Activated T-cell treated with anti-CD3 and anti-CD28 coated beads, Interleukin-2, amount 50 U/mL, for 72 hours (primary cell): ENCODE data around the gene TNS3. TPM values are rescaled to one million over a fixed set of nuclear protein-coding genes. Genes with fewer than 3 reads are reported as not detected.

Source experiments
- ATAC-seq, 2 donors: fragments of 150-1000 bp; cut with Tn5 transposase; replicated peaks in 1 of 2; 2 replicates each; pipeline ENCODE4 v1.10.0; 2021; ENCODE audit warnings: moderate library complexity in 2 of 2, mild to moderate bottlenecking in 1 of 2
- DNase-seq, 2 donors: peaks; one replicate each; pipeline ENCODE4 v3.0.0; 2021 to 2022; ENCODE audit warnings: mixed read lengths in 1 of 2
- H3K27ac Mint-ChIP-seq: one replicate; pipeline ENCODE4 v1.8.0; 2022; ENCODE audit warnings: mild to moderate bottlenecking, moderate library complexity, mixed read lengths
- H3K27me3 Mint-ChIP-seq: one replicate; pipeline ENCODE4 v1.8.0; 2022; ENCODE audit warnings: low read depth, mixed read lengths
- H3K36me3 Mint-ChIP-seq, 2 donors: one replicate each; pipeline ENCODE4 v1.8.0; 2022; ENCODE audit warnings: mixed read lengths in 2 of 2, mild to moderate bottlenecking in 1 of 2; ENCODE audit not compliant: insufficient read depth in 2 of 2
- H3K4me1 Mint-ChIP-seq: one replicate; pipeline ENCODE4 v1.8.0; 2022; ENCODE audit warnings: low read depth, mixed read lengths
- H3K4me3 Mint-ChIP-seq, 2 donors: one replicate each; pipeline ENCODE4 v1.8.0; 2022; ENCODE audit warnings: mild to moderate bottlenecking in 2 of 2, mixed read lengths in 2 of 2, moderate library complexity in 2 of 2
- H3K9me3 Mint-ChIP-seq, 2 donors: one replicate each; pipeline ENCODE4 v1.8.0; 2022; ENCODE audit warnings: mixed read lengths in 2 of 2
- total RNA-seq, 2 donors: library from RNA; stranded (reverse); gene quantifications; one replicate each; pipeline ENCODE4 v1.2.3, GENCODE V29; 2022

TNS3 gene
- total RNA-seq, 2 donors from 2014 or later, result 0.29 to 1.2 TPM

DNA sequence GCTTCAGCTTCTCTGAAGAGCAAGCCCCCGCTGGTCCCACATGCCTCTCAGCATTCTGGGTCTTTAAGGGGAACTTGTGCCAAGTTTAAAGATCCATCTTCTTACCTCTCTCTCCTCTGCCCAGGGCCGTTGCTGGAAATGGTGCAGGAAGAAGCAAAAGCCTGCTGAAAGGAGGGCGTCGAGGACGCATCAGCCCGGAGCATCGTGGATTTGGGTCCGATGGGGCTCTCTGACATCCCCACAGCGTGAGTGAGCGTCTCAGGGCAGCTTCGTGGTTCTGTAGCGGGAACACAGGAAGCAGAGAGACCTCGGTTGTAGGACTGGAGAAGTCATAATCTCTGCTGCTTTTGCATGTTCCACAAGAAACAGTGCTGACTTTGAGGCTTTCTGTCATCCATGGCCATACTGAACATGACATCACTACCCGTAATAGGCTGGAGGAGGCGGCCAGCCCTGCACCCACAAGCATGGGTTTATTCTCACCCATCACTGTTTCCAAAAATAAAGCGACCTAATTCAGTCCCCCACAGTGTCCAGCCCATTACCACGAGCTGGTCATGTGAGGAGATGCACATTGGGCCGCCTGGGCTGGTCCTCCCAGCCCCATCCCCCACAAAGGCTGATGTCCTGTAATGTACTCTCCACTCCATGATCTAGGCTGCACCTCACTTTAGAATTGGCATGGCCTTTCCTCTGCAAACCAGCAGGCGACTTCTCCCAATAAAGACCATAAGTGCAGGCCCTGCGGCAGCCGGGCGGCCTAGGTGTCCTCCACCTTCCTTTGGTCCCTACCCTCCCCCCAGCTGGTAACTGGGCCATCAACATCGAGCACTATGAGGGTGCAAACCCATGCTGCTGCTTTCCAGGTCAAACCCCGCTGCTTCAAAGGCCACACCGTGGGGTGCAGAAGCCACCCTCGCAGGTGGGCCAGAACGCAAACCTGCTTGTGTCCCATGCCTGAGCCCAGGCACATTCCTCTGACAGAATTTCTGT, 276.9 kb downstream of the TNS3 start:
- peaks cover 5% of the 10 kb centered on the region in 2 donors for H3K9me3 Mint-ChIP-seq
- peaks cover 9% of the 10 kb centered on the region for H3K27me3 Mint-ChIP-seq
- H3K4me3 Mint-ChIP-seq, result no peak overlapping the region
- peaks cover 6 to 9% of the 10 kb centered on the region in 2 donors for H3K36me3 Mint-ChIP-seq
- DNase-seq (no peak), ATAC-seq (no peak)
- H3K27ac Mint-ChIP-seq, result peak overlapping the region; percentile 33
- peaks cover 6% of the 10 kb centered on the region for H3K4me1 Mint-ChIP-seq

DNA sequence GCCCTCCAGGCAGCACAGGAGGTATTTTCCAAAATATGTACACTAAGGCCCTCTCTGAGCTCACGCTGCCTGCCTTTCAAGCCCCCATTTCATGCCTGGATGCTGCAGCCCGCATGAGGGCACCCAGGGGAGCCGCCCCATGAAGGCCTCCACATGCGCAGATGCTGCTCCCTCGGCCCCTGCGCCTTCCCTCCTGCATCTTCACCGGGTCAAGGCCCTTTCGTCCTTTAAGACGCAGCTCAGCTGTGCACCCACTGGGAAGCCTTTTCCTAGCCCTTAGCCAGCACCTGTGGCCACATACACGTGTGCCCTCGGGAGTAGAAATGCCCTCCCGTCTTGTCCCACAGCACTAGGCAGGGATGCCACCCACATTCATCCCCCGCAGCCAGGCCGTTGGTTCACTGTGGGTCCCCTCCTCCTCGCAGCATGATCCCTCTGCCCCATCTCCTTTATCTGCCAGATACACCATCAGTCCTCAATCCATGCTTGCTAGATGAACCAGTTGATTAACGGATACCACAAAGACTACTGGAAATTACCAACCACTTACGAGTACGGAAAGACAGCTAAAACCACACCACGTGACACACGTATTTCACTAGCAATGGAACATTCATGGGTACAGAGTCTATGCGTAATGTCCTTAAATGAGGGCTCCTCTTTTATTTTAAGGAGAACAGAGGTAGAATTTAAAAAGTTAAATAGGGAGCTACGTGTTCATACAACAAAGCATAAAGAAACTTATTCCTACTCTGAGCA, 278.0 kb downstream of the TNS3 start:
- Mint-ChIP-seq H3K27ac (no peak overlapping the region), H3K9me3 (peaks cover 3 to 4% of the 10 kb centered on the region in 2 donors), H3K27me3 (peaks cover 7% of the 10 kb centered on the region), H3K36me3 (peaks cover 3 to 5% of the 10 kb centered on the region in 2 donors), H3K4me1 (no peaks in the 10 kb centered on the region), H3K4me3 (no peak overlapping the region)
- DNase-seq (no peak), ATAC-seq (peak in 1 of 2 donors; percentile 54)

DNA sequence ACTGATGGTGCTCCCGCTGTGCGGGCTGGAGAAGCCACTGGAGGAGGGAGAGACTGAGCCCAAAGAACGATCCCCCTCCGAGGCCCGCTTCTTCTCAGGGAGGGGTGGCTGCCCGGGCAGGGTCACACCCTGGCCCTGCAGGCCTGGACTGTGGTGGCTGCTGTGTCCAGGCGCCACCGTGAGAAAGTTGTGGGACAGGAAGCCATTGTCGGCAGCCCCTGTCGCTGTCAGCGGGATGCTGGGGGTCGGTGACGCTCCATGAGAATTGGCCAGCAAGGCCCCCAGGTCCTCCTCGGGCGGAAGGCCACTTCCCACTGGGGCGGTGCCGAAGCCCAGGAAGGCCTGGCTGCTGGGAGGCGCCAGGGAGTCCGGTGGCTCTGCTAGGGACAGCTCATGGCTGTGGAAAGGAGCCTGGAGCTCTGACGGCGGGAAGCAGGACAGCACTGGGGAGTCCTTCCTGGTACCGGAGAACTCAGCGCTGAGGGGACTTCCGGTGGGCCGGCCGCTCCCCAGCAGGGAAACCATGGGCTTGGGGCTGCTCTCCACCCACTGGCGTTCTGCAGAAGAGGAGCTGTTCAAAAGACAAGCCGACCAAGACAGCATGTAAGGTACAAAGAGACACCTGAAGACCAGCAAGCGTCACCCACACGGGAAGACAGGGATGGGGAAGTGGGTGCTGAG, 278.8 kb downstream of the TNS3 start:
- no peaks in the 10 kb centered on the region for H3K4me1 Mint-ChIP-seq
- H3K4me3 Mint-ChIP-seq, result no peak overlapping the region
- no peaks in the 10 kb centered on the region for H3K36me3 Mint-ChIP-seq
- no peaks in the 10 kb centered on the region for H3K9me3 Mint-ChIP-seq
- H3K27ac Mint-ChIP-seq, result no peak overlapping the region
- ATAC-seq (no peak), DNase-seq (no peak)
- H3K27me3 Mint-ChIP-seq, result no peaks in the 10 kb centered on the region

DNA sequence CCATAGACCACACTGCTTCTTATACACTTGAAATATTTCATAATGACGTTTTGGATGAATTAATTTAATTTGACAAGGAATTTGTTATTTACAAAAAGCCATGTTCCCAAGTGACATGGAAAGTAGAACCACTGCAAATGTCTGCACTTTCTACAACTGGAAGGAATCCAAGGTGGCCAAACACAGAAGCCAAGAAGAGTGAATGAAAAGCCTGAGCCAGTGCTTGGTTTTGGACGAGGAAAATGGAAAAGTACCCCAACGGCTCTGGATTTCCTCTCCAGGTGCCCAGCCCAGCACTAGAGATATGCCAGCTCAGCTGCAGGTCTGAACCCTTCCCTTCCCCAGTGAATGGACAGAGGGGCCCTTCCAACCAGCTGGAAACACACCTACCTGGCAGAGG, 279.4 kb downstream of the TNS3 start:
- H3K27ac Mint-ChIP-seq, result no peak overlapping the region
- DNase-seq, result no peak
- ATAC-seq, result no peak
- no peaks in the 10 kb centered on the region for H3K36me3 Mint-ChIP-seq
- H3K27me3 Mint-ChIP-seq, result no peaks in the 10 kb centered on the region
- H3K9me3 Mint-ChIP-seq, result no peaks in the 10 kb centered on the region
- H3K4me1 Mint-ChIP-seq, result no peaks in the 10 kb centered on the region
- no peak overlapping the region for H3K4me3 Mint-ChIP-seq

DNA sequence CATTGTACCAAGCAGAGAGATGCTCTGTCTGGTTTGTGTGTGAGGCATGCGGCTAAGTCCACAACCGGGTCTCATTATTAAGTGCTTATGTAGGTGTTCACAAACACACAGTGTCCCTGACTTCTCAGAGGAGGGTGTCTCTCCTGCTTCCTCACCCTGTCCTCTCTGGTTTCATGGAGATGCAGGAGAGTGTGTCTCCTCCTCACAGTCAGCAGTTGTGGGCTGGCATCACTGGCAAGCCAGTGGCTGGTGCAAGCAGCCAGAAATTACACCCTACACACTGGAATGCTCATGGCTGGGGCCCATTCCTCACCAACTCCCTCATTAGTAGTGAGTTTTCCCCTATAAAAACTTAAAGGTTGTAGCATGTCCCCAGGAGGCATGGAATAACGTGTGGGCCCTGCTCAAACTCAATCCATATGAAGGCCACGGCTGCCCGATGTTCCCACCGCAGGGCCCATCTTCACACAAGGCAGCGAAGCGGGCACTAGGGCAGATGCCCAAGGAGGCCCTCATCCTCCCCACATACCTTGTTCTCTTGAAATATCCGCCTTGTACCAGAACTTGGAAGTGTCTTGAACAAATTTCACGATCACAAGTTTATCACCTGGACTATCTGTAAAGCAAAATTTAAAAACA, 280.1 kb downstream of the TNS3 start:
- ATAC-seq (no peak), DNase-seq (no peak)
- Mint-ChIP-seq H3K4me1 (no peaks in the 10 kb centered on the region), H3K27ac (no peak overlapping the region), H3K27me3 (no peaks in the 10 kb centered on the region), H3K36me3 (no peaks in the 10 kb centered on the region), H3K4me3 (no peak overlapping the region), H3K9me3 (no peaks in the 10 kb centered on the region)

DNA sequence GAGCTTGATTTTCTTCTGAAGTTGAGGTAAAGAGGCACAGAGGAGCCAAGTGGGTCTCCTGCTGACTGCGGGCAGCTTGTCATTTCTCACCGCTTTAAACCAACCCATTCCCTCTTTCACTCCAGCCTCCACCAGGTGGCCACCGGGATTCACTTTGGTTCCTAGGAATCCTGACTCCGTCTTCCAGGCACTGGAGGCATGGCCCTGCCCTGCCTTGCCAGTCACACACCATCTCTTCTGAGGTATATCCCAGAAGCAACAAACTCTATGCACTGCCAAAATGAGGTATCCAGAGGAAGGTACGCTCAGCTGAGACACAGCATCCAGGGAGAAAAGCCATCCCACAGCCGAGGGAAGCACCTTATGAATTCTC, 280.8 kb downstream of the TNS3 start:
- Mint-ChIP-seq H3K27me3 (no peaks in the 10 kb centered on the region), H3K4me1 (no peaks in the 10 kb centered on the region), H3K27ac (no peak overlapping the region), H3K9me3 (no peaks in the 10 kb centered on the region), H3K4me3 (no peak overlapping the region), H3K36me3 (no peaks in the 10 kb centered on the region)
- DNase-seq (no peak), ATAC-seq (no peak)

DNA sequence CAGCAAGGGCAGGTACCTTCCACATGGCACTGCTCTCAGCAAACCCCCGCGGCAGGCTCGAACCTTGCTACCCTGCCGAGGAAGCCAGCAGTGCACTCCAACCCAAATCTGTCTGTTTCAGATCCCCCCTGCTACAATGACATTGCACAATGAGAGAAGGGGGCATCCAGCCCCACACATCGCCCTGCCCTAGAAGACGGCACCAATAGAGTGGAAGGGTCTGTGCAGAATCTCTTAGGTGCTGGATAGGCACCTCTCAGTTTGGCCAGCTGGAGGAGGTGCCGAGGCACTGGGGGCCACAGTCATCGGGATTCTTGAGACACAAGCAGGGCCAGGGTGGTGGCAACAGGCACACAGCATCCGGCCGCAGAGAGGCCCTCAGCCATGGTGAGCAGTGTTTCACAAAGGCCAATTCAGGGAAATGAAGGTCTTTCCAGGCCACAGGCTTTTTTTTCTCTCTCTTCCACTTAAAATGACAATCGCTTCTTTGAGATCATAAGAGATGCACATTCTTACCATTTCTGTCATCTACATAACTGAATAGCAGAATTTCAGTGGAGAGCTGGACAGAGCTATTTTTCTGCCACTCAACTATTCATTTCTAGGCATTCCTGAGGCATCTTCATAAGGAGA, 281.3 kb downstream of the TNS3 start:
- ATAC-seq (no peak), DNase-seq (no peak)
- H3K4me3 Mint-ChIP-seq, result no peak overlapping the region
- no peaks in the 10 kb centered on the region for H3K9me3 Mint-ChIP-seq
- no peak overlapping the region for H3K27ac Mint-ChIP-seq
- no peaks in the 10 kb centered on the region for H3K4me1 Mint-ChIP-seq
- H3K27me3 Mint-ChIP-seq, result no peaks in the 10 kb centered on the region
- H3K36me3 Mint-ChIP-seq, result no peaks in the 10 kb centered on the region

DNA sequence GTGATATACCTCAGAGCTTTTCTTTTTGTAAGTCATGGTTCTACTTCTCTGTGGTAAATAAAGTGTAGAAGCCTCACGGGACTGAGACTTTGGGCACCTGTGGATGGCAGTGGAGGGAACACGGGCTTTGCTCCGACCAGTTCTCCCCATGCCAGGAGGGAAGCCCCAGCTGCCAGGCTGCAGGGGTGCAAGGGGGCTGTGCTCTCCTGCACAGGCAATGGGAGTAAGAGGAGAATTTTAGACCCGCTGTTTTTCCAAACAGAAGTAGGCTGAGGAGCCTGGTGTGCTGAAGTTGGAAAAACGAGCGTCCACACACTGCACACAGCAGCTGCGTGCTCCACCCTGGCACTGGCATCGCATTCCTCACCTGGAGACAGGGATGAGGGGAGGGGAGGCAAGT, 282.4 kb downstream of the TNS3 start:
- H3K27ac Mint-ChIP-seq, result no peak overlapping the region
- no peak for ATAC-seq
- H3K9me3 Mint-ChIP-seq, result no peaks in the 10 kb centered on the region
- H3K36me3 Mint-ChIP-seq, result no peaks in the 10 kb centered on the region
- no peaks in the 10 kb centered on the region for H3K27me3 Mint-ChIP-seq
- no peak for DNase-seq
- no peaks in the 10 kb centered on the region for H3K4me1 Mint-ChIP-seq
- no peak overlapping the region for H3K4me3 Mint-ChIP-seq

DNA sequence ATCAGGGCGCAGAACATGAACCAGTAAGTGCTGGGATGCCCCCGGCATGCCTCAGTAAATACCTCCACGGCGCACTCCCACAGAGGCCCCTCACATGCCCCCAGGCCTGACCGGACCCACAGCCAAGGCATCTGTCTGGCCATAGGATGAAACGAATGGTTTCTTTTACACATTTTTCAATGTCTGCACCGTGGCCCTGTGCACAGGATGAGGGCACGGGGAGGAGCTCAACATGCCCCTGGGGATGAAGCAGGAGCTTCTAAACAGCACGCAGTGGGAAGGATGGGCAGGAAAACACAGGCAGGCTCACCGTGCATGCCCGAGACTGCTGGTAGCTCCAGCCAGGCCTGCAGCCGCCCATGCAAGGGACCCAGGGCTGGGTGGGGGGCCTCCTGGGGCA, 283.3 kb downstream of the TNS3 start:
- no peaks in the 10 kb centered on the region for H3K9me3 Mint-ChIP-seq
- H3K4me1 Mint-ChIP-seq, result no peaks in the 10 kb centered on the region
- DNase-seq, result no peak
- no peaks in the 10 kb centered on the region for H3K27me3 Mint-ChIP-seq
- H3K27ac Mint-ChIP-seq, result no peak overlapping the region
- H3K36me3 Mint-ChIP-seq, result no peaks in the 10 kb centered on the region
- no peak for ATAC-seq
- H3K4me3 Mint-ChIP-seq, result no peak overlapping the region

DNA sequence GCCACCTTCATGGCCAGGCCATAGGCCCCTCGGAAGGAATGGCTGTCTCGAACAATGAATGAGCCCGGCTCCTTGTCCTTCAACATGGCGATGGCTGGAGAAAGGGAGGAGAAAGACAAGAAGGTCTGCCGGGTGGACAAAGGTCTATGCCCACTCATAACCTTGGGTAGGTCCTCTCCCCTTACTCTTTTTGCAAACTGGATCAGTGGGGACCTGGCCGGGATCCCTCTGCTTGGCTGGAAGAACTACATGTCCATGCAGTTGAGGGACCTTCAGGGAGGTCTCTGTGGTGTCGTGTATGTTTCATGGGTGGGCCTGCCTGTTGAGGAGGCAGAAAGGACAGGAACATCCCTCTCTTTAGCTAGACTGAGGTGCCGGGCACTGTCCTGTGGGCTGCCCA, 284.8 kb downstream of the TNS3 start:
- Mint-ChIP-seq H3K9me3 (no peaks in the 10 kb centered on the region), H3K36me3 (no peaks in the 10 kb centered on the region), H3K27me3 (no peaks in the 10 kb centered on the region), H3K4me3 (no peak overlapping the region), H3K27ac (no peak overlapping the region), H3K4me1 (no peaks in the 10 kb centered on the region)
- ATAC-seq, result no peak
- DNase-seq, result no peak

DNA sequence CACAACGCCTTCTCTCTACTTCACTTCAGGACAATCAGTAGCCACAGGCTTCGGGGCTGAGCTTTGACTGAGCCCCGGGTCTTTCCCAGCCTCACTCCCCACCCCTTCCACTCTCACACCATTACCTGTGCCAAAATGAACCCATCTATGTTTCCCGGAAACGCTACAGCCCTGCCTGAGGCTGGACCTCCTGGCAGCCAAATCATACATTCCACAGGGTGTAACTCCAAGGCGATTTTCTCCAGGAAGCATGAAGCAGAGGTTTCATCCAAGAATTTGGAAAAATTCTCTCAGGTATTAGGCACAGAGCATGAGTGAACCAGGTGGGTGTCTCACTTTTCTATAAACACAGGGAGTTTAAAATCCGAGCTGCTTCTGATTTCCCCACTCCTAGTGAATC, 286.3 kb downstream of the TNS3 start:
- H3K27me3 Mint-ChIP-seq, result no peaks in the 10 kb centered on the region
- H3K36me3 Mint-ChIP-seq, result no peaks in the 10 kb centered on the region
- peaks cover 14% of the 10 kb centered on the region for H3K4me1 Mint-ChIP-seq
- no peak overlapping the region for H3K27ac Mint-ChIP-seq
- H3K4me3 Mint-ChIP-seq, result no peak overlapping the region
- no peak for ATAC-seq
- no peak for DNase-seq
- no peaks in the 10 kb centered on the region for H3K9me3 Mint-ChIP-seq

DNA sequence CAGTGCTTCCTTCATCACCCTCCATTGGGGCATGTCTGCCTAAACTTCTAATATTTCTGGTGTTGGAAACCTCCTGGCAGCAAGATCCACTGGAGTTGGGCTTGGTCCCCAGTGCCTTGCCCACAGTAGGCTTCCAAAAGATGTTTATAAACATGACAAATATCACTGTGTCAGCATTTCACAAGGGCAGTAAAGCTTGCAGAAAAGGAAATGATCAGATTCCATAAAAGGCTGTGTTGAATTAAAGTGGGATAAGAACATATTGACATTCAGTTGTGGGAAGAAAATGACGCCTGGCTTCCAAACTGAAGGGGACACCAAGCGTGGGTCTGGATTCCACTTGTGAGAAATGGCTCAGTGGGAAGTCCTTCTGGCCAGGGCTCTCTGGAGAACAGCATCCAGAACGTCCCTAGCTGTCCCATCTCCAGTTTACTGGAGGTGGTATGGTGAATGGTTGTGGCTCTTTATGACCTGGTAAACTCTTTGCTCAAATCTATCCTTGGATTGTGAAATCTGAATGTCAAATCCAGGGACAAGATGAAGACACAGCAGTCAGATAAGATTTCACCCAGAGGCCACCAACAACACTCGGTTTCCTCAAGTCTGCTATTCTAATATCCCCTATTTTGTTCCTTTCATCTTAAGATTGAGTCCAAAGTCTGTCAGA, 287.2 kb downstream of the TNS3 start:
- no peaks in the 10 kb centered on the region for H3K27me3 Mint-ChIP-seq
- DNase-seq (no peak), ATAC-seq (no peak)
- H3K9me3 Mint-ChIP-seq, result peaks cover 0 to 1% of the 10 kb centered on the region in 2 donors
- no peak overlapping the region for H3K4me3 Mint-ChIP-seq
- H3K36me3 Mint-ChIP-seq, result no peaks in the 10 kb centered on the region
- no peak overlapping the region for H3K27ac Mint-ChIP-seq
- H3K4me1 Mint-ChIP-seq, result peaks cover 23% of the 10 kb centered on the region
